HG03108 (cell line): Measurements from ENCODE around the gene MAP2K1.
"Not testable (repeated sequence)": the region's sequence is repeated elsewhere in the genome, so short reads cannot be mapped to it uniquely, and the experiment has no call there.

Source experiments
- ATAC-seq: cut with Tn5 transposase; IDR thresholded peaks from one replicate; pipeline ENCODE4 v1.9.1; 2021; ENCODE audit warnings: moderate library complexity; ENCODE audit not compliant: unreplicated experiment

Gene MAP2K1

GRCh38 chr15:66503041-66503648 lies 116.4 kb downstream of the MAP2K1 start:
- ATAC-seq = not testable (repeated sequence)

- no peak for ATAC-seq
These were observed 117.3 kb downstream of the MAP2K1 start for GRCh38 chr15:66503780-66504562.

- peak; percentile 76 for ATAC-seq
These were observed 118.1 kb downstream of the MAP2K1 start, which contains the start of the genes RPL4 and ZWILCH for GRCh38 chr15:66504563-66505429. Gene RPL4 (minus strand): TSS chr15:66504855. CDS start chr15:66504790, 65 bp downstream. Gene ZWILCH (plus strand): TSS chr15:66505326. CDS start chr15:66505339, 13 bp downstream.

GRCh38 chr15:66505430-66505811 lies 118.7 kb downstream of the MAP2K1 start:
- ATAC-seq = no peak

GRCh38 chr15:66505818-66506217 lies 119.1 kb downstream of the MAP2K1 start:
- no peak for ATAC-seq

- ATAC-seq = no peak
These were observed 121.7 kb downstream of the MAP2K1 start for GRCh38 chr15:66508293-66508883.

- no peak for ATAC-seq
These were observed 127.9 kb downstream of the MAP2K1 start for GRCh38 chr15:66514586-66514985.

GRCh38 chr15:66515901-66516322 lies 129.2 kb downstream of the MAP2K1 start:
- ATAC-seq = no peak

- no peak for ATAC-seq
These were observed 137.2 kb downstream of the MAP2K1 start for GRCh38 chr15:66523926-66524325.

- ATAC-seq = no peak
These were observed 138.1 kb downstream of the MAP2K1 start for GRCh38 chr15:66524838-66525237.

- no peak for ATAC-seq
These were observed 148.3 kb downstream of the MAP2K1 start for GRCh38 chr15:66535056-66535455.
